ENCODE measurements around the gene CSKMT.

The CSKMT gene

GRCh38 chr11:62712276-62712812, 47.2 kb downstream of the CSKMT start:
- H3K18ac ChIP-seq (ENCODE audit: low read length): no peak overlapping the region
- no peak overlapping the region for H3K4ac ChIP-seq (ENCODE audit: low read length)
- no peak overlapping the region for H2AFZ ChIP-seq (ENCODE audit: low read length)
- H3K36me3 ChIP-seq (replicated peaks in 1 of 2; ENCODE audit: control insufficient read depth in 2 of 2, insufficient read depth in 2 of 2, low read length in 2 of 2): peaks cover 46 to 84% of the 10 kb centered on the region in 2 donors
- H4K91ac ChIP-seq (ENCODE audit: low read depth, low read length, poor library complexity): no peak overlapping the region
- no peak overlapping the region for H2BK12ac ChIP-seq (ENCODE audit: low read length)
- no peak overlapping the region for H2BK15ac ChIP-seq (ENCODE audit: low read length)
- no peaks in the 10 kb centered on the region for H3K9me3 ChIP-seq (replicated peaks in 1 of 2; ENCODE audit: control insufficient read depth in 2 of 2, insufficient read depth in 1 of 2, low read depth in 1 of 2, low read length in 2 of 2)
- H3K4me3 ChIP-seq (ENCODE audit: low read length in 2 of 2): no peak overlapping the region
- no peak for DNase-seq (ENCODE audit: low spot score)
- no peak overlapping the region for H2AK5ac ChIP-seq (ENCODE audit: low read depth, low read length)
- H3K79me1 ChIP-seq (ENCODE audit: low read depth, low read length): no peaks in the 10 kb centered on the region
- no peak overlapping the region for H2BK5ac ChIP-seq (ENCODE audit: low read length)
- no peak overlapping the region for H3K23ac ChIP-seq (ENCODE audit: low read depth, low read length, poor library complexity)
- H3K4me2 ChIP-seq (ENCODE audit: insufficient read depth, low read length, poor library complexity, severe bottlenecking): no peak overlapping the region
- peaks cover 10 to 15% of the 10 kb centered on the region in 2 donors for H3K4me1 ChIP-seq (ENCODE audit: control insufficient read depth in 2 of 2, insufficient read depth in 1 of 2, low read depth in 1 of 2, low read length in 2 of 2)
- WGBS, 2 donors (ENCODE audit: extremely low coverage in 2 of 2, insufficient read length in 2 of 2, insufficient replicate concordance in 1 of 2): no CpG with 5 or more reads among the region's 6 CpGs
- no peak overlapping the region for H4K8ac ChIP-seq (ENCODE audit: low read depth, low read length)
- H3K14ac ChIP-seq (ENCODE audit: low read length): no peak overlapping the region
- no peak overlapping the region for H2BK120ac ChIP-seq (ENCODE audit: low read depth, low read length)
- H3K9ac ChIP-seq (ENCODE audit: low read depth, low read length, poor library complexity): no peak overlapping the region
- no peaks in the 10 kb centered on the region for H3K27me3 ChIP-seq (ENCODE audit: control insufficient read depth in 3 of 3, insufficient read depth in 3 of 3, low read depth in 1 of 3, low read length in 3 of 3)
- no peak overlapping the region for H3K27ac ChIP-seq (replicated peaks; ENCODE audit: low read length)

DNA sequence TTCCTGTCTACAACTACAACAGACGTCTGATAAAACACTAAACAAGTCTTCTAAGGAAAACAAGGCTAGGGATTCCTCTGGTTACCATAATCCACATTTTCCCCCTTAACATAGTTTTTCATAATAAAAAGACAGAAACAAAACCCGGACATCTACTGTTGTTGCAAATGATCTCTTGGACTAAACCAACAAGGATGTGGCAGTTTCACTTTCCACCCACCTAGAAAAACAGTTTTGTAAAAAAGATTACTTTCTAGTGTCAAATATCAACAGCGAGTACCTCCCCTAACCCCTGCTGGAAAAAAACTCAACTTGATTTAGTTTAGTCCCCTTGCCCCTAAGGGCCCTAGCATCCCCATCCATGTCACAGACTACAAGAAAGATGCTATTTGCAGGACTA, 47.7 kb downstream of the CSKMT start:
- no peak overlapping the region for H4K8ac ChIP-seq (ENCODE audit: low read depth, low read length)
- H3K4me3 ChIP-seq (ENCODE audit: low read length in 2 of 2): no peak overlapping the region
- no peak overlapping the region for H3K18ac ChIP-seq (ENCODE audit: low read length)
- no peak overlapping the region for H2BK12ac ChIP-seq (ENCODE audit: low read length)
- H2AFZ ChIP-seq (ENCODE audit: low read length): no peak overlapping the region
- no peak overlapping the region for H2BK5ac ChIP-seq (ENCODE audit: low read length)
- no peaks in the 10 kb centered on the region for H3K27me3 ChIP-seq (ENCODE audit: control insufficient read depth in 3 of 3, insufficient read depth in 3 of 3, low read depth in 1 of 3, low read length in 3 of 3)
- no peak overlapping the region for H2AK5ac ChIP-seq (ENCODE audit: low read depth, low read length)
- H3K23ac ChIP-seq (ENCODE audit: low read depth, low read length, poor library complexity): no peak overlapping the region
- H2BK15ac ChIP-seq (ENCODE audit: low read length): no peak overlapping the region
- H3K14ac ChIP-seq (ENCODE audit: low read length): no peak overlapping the region
- H4K91ac ChIP-seq (ENCODE audit: low read depth, low read length, poor library complexity): no peak overlapping the region
- DNase-seq (ENCODE audit: low spot score): no peak
- whole genome bisulfite sequencing, 2 donors (ENCODE audit: extremely low coverage in 2 of 2, insufficient read length in 2 of 2, insufficient replicate concordance in 1 of 2): no CpG with 5 or more reads among the region's 3 CpGs
- no peaks in the 10 kb centered on the region for H3K9me3 ChIP-seq (replicated peaks in 1 of 2; ENCODE audit: control insufficient read depth in 2 of 2, insufficient read depth in 1 of 2, low read depth in 1 of 2, low read length in 2 of 2)
- H3K4me2 ChIP-seq (ENCODE audit: insufficient read depth, low read length, poor library complexity, severe bottlenecking): no peak overlapping the region
- H3K27ac ChIP-seq (replicated peaks; ENCODE audit: low read length): no peak overlapping the region
- no peak overlapping the region for H3K4ac ChIP-seq (ENCODE audit: low read length)
- H3K36me3 ChIP-seq (replicated peaks in 1 of 2; ENCODE audit: control insufficient read depth in 2 of 2, insufficient read depth in 2 of 2, low read length in 2 of 2): peaks cover 49 to 89% of the 10 kb centered on the region in 2 donors
- H3K79me1 ChIP-seq (ENCODE audit: low read depth, low read length): no peaks in the 10 kb centered on the region
- H3K4me1 ChIP-seq (ENCODE audit: control insufficient read depth in 2 of 2, insufficient read depth in 1 of 2, low read depth in 1 of 2, low read length in 2 of 2): peaks cover 6 to 11% of the 10 kb centered on the region in 2 donors
- H2BK120ac ChIP-seq (ENCODE audit: low read depth, low read length): no peak overlapping the region
- no peak overlapping the region for H3K9ac ChIP-seq (ENCODE audit: low read depth, low read length, poor library complexity)

DNA sequence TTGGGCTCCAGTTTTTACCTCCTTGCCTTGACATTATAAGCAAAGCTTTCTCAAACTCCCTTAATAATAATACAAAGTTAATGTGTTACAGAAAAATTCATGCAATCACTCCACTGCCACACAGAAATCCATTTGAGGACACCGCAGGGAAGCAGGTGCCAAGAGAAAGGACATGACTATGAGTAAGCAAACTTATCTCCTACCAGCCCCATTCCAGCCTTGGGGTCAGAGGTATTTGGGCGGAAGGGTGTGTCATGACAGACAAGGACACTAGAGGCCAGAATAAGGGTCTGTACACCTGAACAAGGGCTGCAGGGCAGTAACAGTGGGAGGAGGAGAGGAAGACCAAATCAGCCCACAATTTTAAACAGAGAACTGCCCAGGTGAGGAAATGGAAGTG, 48.2 kb downstream of the CSKMT start:
- DNase-seq (ENCODE audit: low spot score): no peak
- peaks cover 6 to 11% of the 10 kb centered on the region in 2 donors for H3K4me1 ChIP-seq (ENCODE audit: control insufficient read depth in 2 of 2, insufficient read depth in 1 of 2, low read depth in 1 of 2, low read length in 2 of 2)
- no peak overlapping the region for H4K8ac ChIP-seq (ENCODE audit: low read depth, low read length)
- H3K4ac ChIP-seq (ENCODE audit: low read length): no peak overlapping the region
- H3K27ac ChIP-seq (replicated peaks; ENCODE audit: low read length): no peak overlapping the region
- H3K18ac ChIP-seq (ENCODE audit: low read length): no peak overlapping the region
- H3K36me3 ChIP-seq (replicated peaks in 1 of 2; ENCODE audit: control insufficient read depth in 2 of 2, insufficient read depth in 2 of 2, low read length in 2 of 2): peaks cover 48 to 90% of the 10 kb centered on the region in 2 donors
- H2AK5ac ChIP-seq (ENCODE audit: low read depth, low read length): no peak overlapping the region
- no peak overlapping the region for H3K9ac ChIP-seq (ENCODE audit: low read depth, low read length, poor library complexity)
- no peak overlapping the region for H3K4me3 ChIP-seq (ENCODE audit: low read length in 2 of 2)
- no peaks in the 10 kb centered on the region for H3K9me3 ChIP-seq (replicated peaks in 1 of 2; ENCODE audit: control insufficient read depth in 2 of 2, insufficient read depth in 1 of 2, low read depth in 1 of 2, low read length in 2 of 2)
- no peak overlapping the region for H4K91ac ChIP-seq (ENCODE audit: low read depth, low read length, poor library complexity)
- H3K14ac ChIP-seq (ENCODE audit: low read length): no peak overlapping the region
- no peak overlapping the region for H3K23ac ChIP-seq (ENCODE audit: low read depth, low read length, poor library complexity)
- H2BK120ac ChIP-seq (ENCODE audit: low read depth, low read length): no peak overlapping the region
- H2BK5ac ChIP-seq (ENCODE audit: low read length): no peak overlapping the region
- no peak overlapping the region for H2AFZ ChIP-seq (ENCODE audit: low read length)
- no CpG with 5 or more reads among the region's 2 CpGs for WGBS, 2 donors (ENCODE audit: extremely low coverage in 2 of 2, insufficient read length in 2 of 2, insufficient replicate concordance in 1 of 2)
- H2BK15ac ChIP-seq (ENCODE audit: low read length): no peak overlapping the region
- H3K4me2 ChIP-seq (ENCODE audit: insufficient read depth, low read length, poor library complexity, severe bottlenecking): no peak overlapping the region
- no peaks in the 10 kb centered on the region for H3K79me1 ChIP-seq (ENCODE audit: low read depth, low read length)
- H3K27me3 ChIP-seq (ENCODE audit: control insufficient read depth in 3 of 3, insufficient read depth in 3 of 3, low read depth in 1 of 3, low read length in 3 of 3): no peaks in the 10 kb centered on the region
- no peak overlapping the region for H2BK12ac ChIP-seq (ENCODE audit: low read length)

DNA sequence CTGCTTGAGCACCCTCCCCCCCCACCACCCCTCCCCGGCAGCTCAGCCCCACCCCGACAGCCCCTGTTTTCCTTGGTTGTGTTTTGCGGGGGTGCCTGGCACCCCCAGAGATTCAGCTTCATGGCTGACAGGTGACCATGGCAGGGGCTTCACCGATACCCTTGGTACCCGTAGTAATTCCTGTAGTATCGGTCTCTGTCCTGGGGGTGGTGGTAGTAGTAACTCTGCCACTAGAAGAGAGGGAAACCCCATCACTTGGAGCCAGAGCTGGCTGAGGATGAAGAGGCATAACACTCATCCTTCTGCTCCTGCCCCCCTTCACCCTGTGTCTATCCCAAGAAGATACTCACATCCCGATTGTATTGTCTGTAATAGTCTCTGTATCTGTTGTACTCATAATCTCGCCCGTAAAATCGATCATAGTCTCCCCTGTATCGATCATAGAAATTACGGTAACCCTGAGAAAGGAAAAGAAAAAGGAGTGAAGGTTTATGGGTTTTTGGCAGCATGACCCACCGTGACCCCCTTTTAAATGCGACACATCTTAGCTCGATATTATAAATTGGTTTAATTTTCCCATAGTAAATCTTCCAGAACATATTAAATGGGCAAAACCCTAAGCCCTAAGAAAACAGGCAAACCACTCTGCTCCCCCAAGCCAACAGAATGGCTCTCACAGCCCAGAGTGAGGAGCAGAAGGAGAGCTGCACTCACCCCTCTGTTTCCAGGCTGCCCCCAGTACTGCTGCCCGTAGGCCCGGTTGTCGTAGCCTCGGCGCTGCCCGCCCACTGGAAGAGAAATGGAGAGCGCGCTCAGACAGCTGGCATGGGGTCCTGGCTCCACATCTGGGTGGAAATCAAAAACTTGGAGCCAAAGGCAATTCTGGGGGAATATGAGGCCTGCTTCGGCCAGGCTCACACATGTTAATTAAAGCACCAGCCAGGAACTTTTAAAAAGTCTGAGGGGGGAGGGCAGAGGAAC, 50.3 kb downstream of the CSKMT start:
- Histone ChIP-seq H3K4me1 (ENCODE audit: control insufficient read depth in 2 of 2, insufficient read depth in 1 of 2, low read depth in 1 of 2, low read length in 2 of 2) (no peaks in the 10 kb centered on the region), H2AK5ac (ENCODE audit: low read depth, low read length) (no peak overlapping the region), H3K4me3 (ENCODE audit: low read length in 2 of 2) (no peak overlapping the region), H2AFZ (ENCODE audit: low read length) (no peak overlapping the region), H3K9me3 (replicated peaks in 1 of 2; ENCODE audit: control insufficient read depth in 2 of 2, insufficient read depth in 1 of 2, low read depth in 1 of 2, low read length in 2 of 2) (no peaks in the 10 kb centered on the region), H2BK5ac (ENCODE audit: low read length) (no peak overlapping the region), H3K18ac (ENCODE audit: low read length) (no peak overlapping the region), H4K91ac (ENCODE audit: low read depth, low read length, poor library complexity) (no peak overlapping the region), H3K27ac (replicated peaks; ENCODE audit: low read length) (no peak overlapping the region), H3K9ac (ENCODE audit: low read depth, low read length, poor library complexity) (no peak overlapping the region), H4K8ac (ENCODE audit: low read depth, low read length) (no peak overlapping the region), H2BK12ac (ENCODE audit: low read length) (no peak overlapping the region), H3K4me2 (ENCODE audit: insufficient read depth, low read length, poor library complexity, severe bottlenecking) (no peak overlapping the region), H2BK15ac (ENCODE audit: low read length) (no peak overlapping the region), H3K4ac (ENCODE audit: low read length) (no peak overlapping the region), H2BK120ac (ENCODE audit: low read depth, low read length) (no peak overlapping the region), H3K36me3 (replicated peaks in 1 of 2; ENCODE audit: control insufficient read depth in 2 of 2, insufficient read depth in 2 of 2, low read length in 2 of 2) (peaks cover 59 to 98% of the 10 kb centered on the region in 2 donors), H3K23ac (ENCODE audit: low read depth, low read length, poor library complexity) (peak overlapping the region; percentile 31), H3K79me1 (ENCODE audit: low read depth, low read length) (no peaks in the 10 kb centered on the region), H3K14ac (ENCODE audit: low read length) (no peak overlapping the region), H3K27me3 (ENCODE audit: control insufficient read depth in 3 of 3, insufficient read depth in 3 of 3, low read depth in 1 of 3, low read length in 3 of 3) (no peaks in the 10 kb centered on the region)
- no CpG with 5 or more reads among the region's 24 CpGs for WGBS, 2 donors (ENCODE audit: extremely low coverage in 2 of 2, insufficient read length in 2 of 2, insufficient replicate concordance in 1 of 2)
- DNase-seq (ENCODE audit: low spot score): no peak

Measured in neuronal stem cell (in vitro differentiated cells).